Activated CD4-positive, alpha-beta T cell treated with anti-CD3 and anti-CD28 coated beads, Interleukin-2, amount 10 ng/mL, durations not matched to agents 24 days and 14 days (primary cell): Measurements from ENCODE around the gene CD200. TPM values are rescaled to one million over a fixed set of nuclear protein-coding genes. Genes with fewer than 3 reads are reported as not detected.
"Not testable (repeated sequence)": the region's sequence is repeated elsewhere in the genome, so short reads cannot be mapped to it uniquely, and the experiment has no call there.

Experiments
- DNase-seq: peaks from one replicate; pipeline ENCODE4 v3.0.0; 2022
- H3K27ac Mint-ChIP-seq: one replicate; pipeline ENCODE4 v1.8.0; 2022; ENCODE audit warnings: mild to moderate bottlenecking, mixed read lengths
- H3K27me3 Mint-ChIP-seq: one replicate; pipeline ENCODE4 v1.8.0; 2022; ENCODE audit warnings: mixed read lengths
- H3K36me3 Mint-ChIP-seq: one replicate; pipeline ENCODE4 v1.8.0; 2022; ENCODE audit warnings: low read depth, mild to moderate bottlenecking, mixed read lengths
- H3K4me1 Mint-ChIP-seq: one replicate; pipeline ENCODE4 v1.8.0; 2021; ENCODE audit warnings: mixed read lengths
- H3K4me3 Mint-ChIP-seq: one replicate; pipeline ENCODE4 v1.8.0; 2022; ENCODE audit warnings: mild to moderate bottlenecking, moderate library complexity, mixed read lengths
- H3K9me3 Mint-ChIP-seq: one replicate; pipeline ENCODE4 v1.8.0; 2021; ENCODE audit warnings: mixed read lengths
- intact Hi-C: fragments of 100-400 bp; cut with micrococcal nuclease; formaldehyde crosslinking; loops from one replicate; pipeline ENCODE4 v1.15.1; 2023
- total RNA-seq: library from RNA; stranded (reverse); gene quantifications from 2 replicates; pipeline ENCODE4 v1.2.3, GENCODE V29; 2022

The CD200 gene
- total RNA-seq, 1 donor from 2014 or later, result 144 TPM

- DNase-seq, result no peak
- Mint-ChIP-seq H3K27ac (no peak overlapping the region), H3K27me3 (no peaks in the 10 kb centered on the region), H3K4me1 (peaks cover 31% of the 10 kb centered on the region), H3K9me3 (peaks cover 19% of the 10 kb centered on the region), H3K4me3 (no peak overlapping the region), H3K36me3 (peaks cover 8% of the 10 kb centered on the region)
- intact Hi-C loops, result no loop called here
Measured at GRCh38 chr3:112376992-112377391, 44.0 kb downstream of the CD200 start.

- intact Hi-C loops, result no loop called here
- H3K4me3 Mint-ChIP-seq, result no peak overlapping the region
- H3K9me3 Mint-ChIP-seq, result peaks cover 22% of the 10 kb centered on the region
- peaks cover 31% of the 10 kb centered on the region for H3K4me1 Mint-ChIP-seq
- H3K27ac Mint-ChIP-seq, result no peak overlapping the region
- H3K27me3 Mint-ChIP-seq, result no peaks in the 10 kb centered on the region
- peaks cover 9% of the 10 kb centered on the region for H3K36me3 Mint-ChIP-seq
- no peak for DNase-seq
Measured at GRCh38 chr3:112377568-112378071, 44.7 kb downstream of the CD200 start.

- DNase-seq, intact Hi-C loops, H3K36me3 Mint-ChIP-seq, H3K4me3 Mint-ChIP-seq, H3K27me3 Mint-ChIP-seq, H3K27ac Mint-ChIP-seq: not testable (repeated sequence)
- Mint-ChIP-seq H3K9me3 (peaks cover 22% of the 10 kb centered on the region), H3K4me1 (peaks cover 33% of the 10 kb centered on the region)
Measured at GRCh38 chr3:112378347-112378746, 45.4 kb downstream of the CD200 start.

GRCh38 chr3:112379020-112379690 is 46.2 kb downstream of the CD200 start:
- Mint-ChIP-seq H3K36me3 (peaks cover 4% of the 10 kb centered on the region), H3K27me3 (no peaks in the 10 kb centered on the region), H3K27ac (peak overlapping the region; percentile 26), H3K4me3 (no peak overlapping the region), H3K9me3 (peaks cover 19% of the 10 kb centered on the region), H3K4me1 (peaks cover 27% of the 10 kb centered on the region)
- no peak for DNase-seq
- intact Hi-C loops, result no loop called here

- H3K27me3 Mint-ChIP-seq, result no peaks in the 10 kb centered on the region
- H3K4me3 Mint-ChIP-seq, result no peak overlapping the region
- peaks cover 4% of the 10 kb centered on the region for H3K36me3 Mint-ChIP-seq
- H3K9me3 Mint-ChIP-seq, result peaks cover 10% of the 10 kb centered on the region
- H3K27ac Mint-ChIP-seq, result peak overlapping the region; percentile 74
- intact Hi-C loops, result loop anchor here (2.0 kb wide), 1 partner anchor 79 kb away; no protein-coding TSS in a partner anchor
- H3K4me1 Mint-ChIP-seq, result peaks cover 34% of the 10 kb centered on the region
- no peak for DNase-seq
Measured at GRCh38 chr3:112381673-112382542, 49.0 kb downstream of the CD200 start.

GRCh38 chr3:112382543-112383160 is 49.7 kb downstream of the CD200 start:
- Mint-ChIP-seq H3K27me3 (no peaks in the 10 kb centered on the region), H3K36me3 (peaks cover 4% of the 10 kb centered on the region), H3K9me3 (peaks cover 6% of the 10 kb centered on the region), H3K27ac (peak overlapping the region; percentile 74), H3K4me3 (peak overlapping the region; percentile 1), H3K4me1 (peaks cover 28% of the 10 kb centered on the region)
- intact Hi-C loops, result loop anchor here (2.0 kb wide), 1 partner anchor 78 kb away; no protein-coding TSS in a partner anchor
- no peak for DNase-seq

GRCh38 chr3:112384769-112385168 is 51.8 kb downstream of the CD200 start:
- H3K9me3 Mint-ChIP-seq, result peaks cover 6% of the 10 kb centered on the region
- H3K4me3 Mint-ChIP-seq, result no peak overlapping the region
- peaks cover 4% of the 10 kb centered on the region for H3K36me3 Mint-ChIP-seq
- intact Hi-C loops, result loop anchor here (1.0 to 2.0 kb wide), 2 partner anchors 9 to 26 kb away; no protein-coding TSS in a partner anchor
- no peak for DNase-seq
- peaks cover 32% of the 10 kb centered on the region for H3K4me1 Mint-ChIP-seq
- peak overlapping the region; percentile 81 for H3K27ac Mint-ChIP-seq
- no peaks in the 10 kb centered on the region for H3K27me3 Mint-ChIP-seq

GRCh38 chr3:112388972-112389371 is 56.0 kb downstream of the CD200 start:
- DNase-seq, result no peak
- no peaks in the 10 kb centered on the region for H3K27me3 Mint-ChIP-seq
- H3K36me3 Mint-ChIP-seq, result peaks cover 5% of the 10 kb centered on the region
- no peak overlapping the region for H3K4me3 Mint-ChIP-seq
- H3K9me3 Mint-ChIP-seq, result peaks cover 13% of the 10 kb centered on the region
- intact Hi-C loops, result no loop called here
- H3K27ac Mint-ChIP-seq, result peak overlapping the region; percentile 0
- peaks cover 44% of the 10 kb centered on the region for H3K4me1 Mint-ChIP-seq

- peaks cover 13% of the 10 kb centered on the region for H3K9me3 Mint-ChIP-seq
- H3K36me3 Mint-ChIP-seq, result peaks cover 5% of the 10 kb centered on the region
- H3K4me1 Mint-ChIP-seq, result peaks cover 42% of the 10 kb centered on the region
- H3K4me3 Mint-ChIP-seq, result no peak overlapping the region
- no peak for DNase-seq
- no peaks in the 10 kb centered on the region for H3K27me3 Mint-ChIP-seq
- peak overlapping the region; percentile 67 for H3K27ac Mint-ChIP-seq
- intact Hi-C loops, result loop anchor here (2.0 to 5.0 kb wide), 4 partner anchors 17 to 127 kb away; no protein-coding TSS in a partner anchor
Measured at GRCh38 chr3:112389961-112390360, 57.0 kb downstream of the CD200 start.

- DNase-seq, result peak; percentile 73
- H3K9me3 Mint-ChIP-seq, result peaks cover 11% of the 10 kb centered on the region
- peak overlapping the region; percentile 79 for H3K27ac Mint-ChIP-seq
- peak overlapping the region; percentile 36 for H3K4me3 Mint-ChIP-seq
- no peaks in the 10 kb centered on the region for H3K27me3 Mint-ChIP-seq
- peaks cover 5% of the 10 kb centered on the region for H3K36me3 Mint-ChIP-seq
- peaks cover 44% of the 10 kb centered on the region for H3K4me1 Mint-ChIP-seq
- intact Hi-C loops, result loop anchor here (2.0 to 5.0 kb wide), 4 partner anchors 16 to 126 kb away; no protein-coding TSS in a partner anchor
Measured at GRCh38 chr3:112390783-112391641, 58.1 kb downstream of the CD200 start.

- peak overlapping the region; percentile 79 for H3K27ac Mint-ChIP-seq
Measured at GRCh38 chr3:112391648-112392047, 58.7 kb downstream of the CD200 start.

GRCh38 chr3:112392393-112393359 is 59.7 kb downstream of the CD200 start:
- intact Hi-C loops, result loop anchor here (1.0 to 5.0 kb wide), 4 partner anchors 7 to 125 kb away; no protein-coding TSS in a partner anchor
- H3K27me3 Mint-ChIP-seq, result no peaks in the 10 kb centered on the region
- H3K36me3 Mint-ChIP-seq, result peaks cover 5% of the 10 kb centered on the region
- peak overlapping the region; percentile 23 for H3K27ac Mint-ChIP-seq
- DNase-seq, result no peak
- H3K9me3 Mint-ChIP-seq, result peaks cover 10% of the 10 kb centered on the region
- H3K4me3 Mint-ChIP-seq, result no peak overlapping the region
- H3K4me1 Mint-ChIP-seq, result peaks cover 51% of the 10 kb centered on the region

More at GRCh38 chr3:112391648-112392047, 58.7 kb downstream of the CD200 start:
- intact Hi-C loops, result loop anchor here (2.0 to 5.0 kb wide), 4 partner anchors 15 to 126 kb away; no protein-coding TSS in a partner anchor
- H3K27me3 Mint-ChIP-seq, result no peaks in the 10 kb centered on the region
- peaks cover 48% of the 10 kb centered on the region for H3K4me1 Mint-ChIP-seq
- peaks cover 5% of the 10 kb centered on the region for H3K36me3 Mint-ChIP-seq
- H3K9me3 Mint-ChIP-seq, result peaks cover 10% of the 10 kb centered on the region
- no peak for DNase-seq
- peak overlapping the region; percentile 36 for H3K4me3 Mint-ChIP-seq
